Natural killer cell (primary cell): ENCODE results near the gene ASB4. TPM values are rescaled to one million over a fixed set of nuclear protein-coding genes. Genes with fewer than 3 reads are reported as not detected.

Experiments
- ATAC-seq, 3 donors: fragments of 150-1000 bp in 2 of 3; fragments of 200-7000 bp in 1 of 3; cut with Tn5 transposase; 1 replicate in 1 of 3; 2 replicates in 2 of 3; pipeline ENCODE4 v1.10.0; 2021; ENCODE audit warnings: mild to moderate bottlenecking in 2 of 3, moderate library complexity in 2 of 3
- DNase-seq, 2 donors: peaks; one replicate each; pipeline versions ENCODE4 v3.0.0 to v3.0.0-alpha.2; 2013 to 2021; ENCODE audit warnings: mixed read lengths in 1 of 2
- H3K27ac ChIP-seq: one replicate; pipeline ENCODE4 v1.5.1; 2013; ENCODE audit warnings: mild to moderate bottlenecking, low read length
- H3K27me3 ChIP-seq: one replicate; pipeline ENCODE4 v1.6.1; 2013; ENCODE audit warnings: low read length; ENCODE audit not compliant: control insufficient read depth, insufficient read depth
- H3K36me3 ChIP-seq: one replicate; pipeline ENCODE4 v1.6.1; 2013; ENCODE audit warnings: low read length; ENCODE audit not compliant: control insufficient read depth, insufficient read depth
- H3K4me1 ChIP-seq: one replicate; pipeline ENCODE4 v1.6.1; 2013; ENCODE audit warnings: low read length; ENCODE audit not compliant: control insufficient read depth, insufficient read depth
- H3K4me3 ChIP-seq: one replicate; pipeline ENCODE4 v1.5.1; 2013; ENCODE audit warnings: low read length
- H3K9me3 ChIP-seq: one replicate; pipeline ENCODE4 v1.6.1; 2013; ENCODE audit warnings: low read length; ENCODE audit not compliant: control insufficient read depth, insufficient read depth
- H3K27ac Mint-ChIP-seq, 2 donors: one replicate each; pipeline ENCODE4 v1.8.0; 2022; ENCODE audit warnings: mild to moderate bottlenecking in 2 of 2, mixed read lengths in 2 of 2, moderate library complexity in 1 of 2
- H3K27me3 Mint-ChIP-seq, 2 donors: one replicate each; pipeline ENCODE4 v1.8.0; 2022; ENCODE audit warnings: low read depth in 2 of 2, mixed read lengths in 2 of 2
- H3K36me3 Mint-ChIP-seq: one replicate; pipeline ENCODE4 v1.8.0; 2022; ENCODE audit warnings: mixed read lengths
- H3K4me1 Mint-ChIP-seq, 2 donors: one replicate each; pipeline ENCODE4 v1.8.0; 2022; ENCODE audit warnings: mixed read lengths in 2 of 2
- H3K4me3 Mint-ChIP-seq: one replicate; pipeline ENCODE4 v1.8.0; 2022; ENCODE audit warnings: mild to moderate bottlenecking, moderate library complexity, mixed read lengths
- H3K9me3 Mint-ChIP-seq, 2 donors: one replicate each; pipeline ENCODE4 v1.8.0; 2022; ENCODE audit warnings: mixed read lengths in 2 of 2
- WGBS: methylation state at CpG from one replicate; pipeline ENCODE4 v1.1.7; 2013; ENCODE audit warnings: missing lambda C conversion rate; ENCODE audit not compliant: insufficient coverage; 5-methylcytosine and 5-hydroxymethylcytosine counted together
- intact Hi-C: fragments of 100-400 bp; cut with micrococcal nuclease; formaldehyde crosslinking; loops from one replicate; pipeline ENCODE4 v1.14.2; 2022
- total RNA-seq, 4 donors: library from RNA; stranded (reverse); fragments of 120-200 nt in 1 of 4; gene quantifications; one replicate each; pipeline versions ENCODE4 v1.2.3 to v1.2.4, GENCODE V29; 2013 to 2022
- TF ChIP-seq, protein P1 (sequence below): fragments of 200-600 bp; IDR thresholded peaks from one replicate; pipeline ENCODE4 v1.8.0; 2022; ENCODE audit warnings: antibody characterized with exemption

The ASB4 gene
- total RNA-seq, 3 donors from 2014 or later (not counting 1 experiment from before 2014, with no cell fraction given): not detected

DNA sequence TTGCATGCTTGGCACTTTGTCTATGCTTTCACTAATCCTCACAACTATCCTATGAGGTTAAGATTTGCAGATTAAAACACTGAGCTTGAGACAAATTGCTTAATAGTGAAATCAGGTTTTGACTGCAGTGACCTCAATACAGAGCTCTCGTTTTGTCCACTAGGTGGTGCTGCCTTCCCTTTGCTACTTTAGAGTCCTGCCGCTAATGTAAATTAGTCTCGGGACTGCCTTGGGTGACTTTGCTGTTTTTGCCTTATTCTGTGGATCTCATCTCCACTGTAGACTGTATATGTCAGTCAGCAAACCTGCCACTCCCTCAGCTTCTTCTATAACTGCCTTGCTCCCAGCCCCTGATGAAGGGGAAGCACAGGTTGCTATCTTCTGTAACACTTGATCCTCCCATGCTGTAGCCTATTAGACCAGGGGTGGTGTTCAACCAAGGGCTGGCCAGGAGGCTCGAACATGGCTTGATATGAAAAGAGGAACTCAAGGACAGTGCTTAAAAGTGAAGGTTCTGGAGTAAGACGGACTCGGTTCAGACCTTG, 26.0 kb downstream of the ASB4 start:
- WGBS: 14% methylated on average over 6 of the region's 6 CpGs

DNA sequence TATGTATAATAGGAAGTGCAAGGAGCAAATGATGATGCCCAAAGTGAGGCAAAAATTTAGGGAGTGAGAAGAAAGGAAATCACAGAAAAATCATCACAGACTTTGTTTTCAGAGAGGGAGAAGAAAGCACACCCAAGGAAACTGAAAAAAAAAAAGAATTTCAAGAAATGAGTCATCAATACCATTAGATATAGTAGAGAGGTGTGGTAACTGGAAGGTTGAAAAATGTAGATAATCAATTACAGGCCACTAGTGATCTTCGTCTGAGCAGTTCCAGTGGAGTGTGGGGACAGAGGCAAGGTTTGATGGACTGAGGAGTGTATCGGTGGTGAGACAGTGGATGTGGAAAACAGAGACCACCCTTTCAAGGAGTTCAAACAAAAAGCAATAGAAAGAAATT, 31.7 kb downstream of the ASB4 start:
- intact Hi-C loops: loop anchor here (10.0 kb wide), 1 partner anchor 357 kb away; no protein-coding TSS in a partner anchor
- peaks cover 8 to 10% of the 10 kb centered on the region in 2 donors for H3K27me3 Mint-ChIP-seq

More for the DNA sequence above, 26.0 kb downstream of the ASB4 start:
- no peaks in the 10 kb centered on the region for H3K27me3 ChIP-seq
- Mint-ChIP-seq H3K27me3 (peaks cover 0 to 8% of the 10 kb centered on the region in 2 donors), H3K4me3 (no peak overlapping the region), H3K36me3 (no peaks in the 10 kb centered on the region), H3K4me1 (no peaks in the 10 kb centered on the region), H3K9me3 (no peaks in the 10 kb centered on the region), H3K27ac (no peak overlapping the region)
- no peak overlapping the region for H3K4me3 ChIP-seq
- H3K36me3 ChIP-seq: no peaks in the 10 kb centered on the region
- H3K4me1 ChIP-seq: peaks cover 4% of the 10 kb centered on the region
- no peak overlapping the region for H3K27ac ChIP-seq
- H3K9me3 ChIP-seq: no peaks in the 10 kb centered on the region
- TF ChIP-seq, protein P1, sequence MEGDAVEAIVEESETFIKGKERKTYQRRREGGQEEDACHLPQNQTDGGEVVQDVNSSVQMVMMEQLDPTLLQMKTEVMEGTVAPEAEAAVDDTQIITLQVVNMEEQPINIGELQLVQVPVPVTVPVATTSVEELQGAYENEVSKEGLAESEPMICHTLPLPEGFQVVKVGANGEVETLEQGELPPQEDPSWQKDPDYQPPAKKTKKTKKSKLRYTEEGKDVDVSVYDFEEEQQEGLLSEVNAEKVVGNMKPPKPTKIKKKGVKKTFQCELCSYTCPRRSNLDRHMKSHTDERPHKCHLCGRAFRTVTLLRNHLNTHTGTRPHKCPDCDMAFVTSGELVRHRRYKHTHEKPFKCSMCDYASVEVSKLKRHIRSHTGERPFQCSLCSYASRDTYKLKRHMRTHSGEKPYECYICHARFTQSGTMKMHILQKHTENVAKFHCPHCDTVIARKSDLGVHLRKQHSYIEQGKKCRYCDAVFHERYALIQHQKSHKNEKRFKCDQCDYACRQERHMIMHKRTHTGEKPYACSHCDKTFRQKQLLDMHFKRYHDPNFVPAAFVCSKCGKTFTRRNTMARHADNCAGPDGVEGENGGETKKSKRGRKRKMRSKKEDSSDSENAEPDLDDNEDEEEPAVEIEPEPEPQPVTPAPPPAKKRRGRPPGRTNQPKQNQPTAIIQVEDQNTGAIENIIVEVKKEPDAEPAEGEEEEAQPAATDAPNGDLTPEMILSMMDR: peak; percentile 81
- DNase-seq (peak; percentile 33 to 66), ATAC-seq (peak; percentile 85 to 93 (median 91))
- intact Hi-C loops: loop anchor here (1.0 to 10.0 kb wide), 3 partner anchors 175 to 363 kb away; no protein-coding TSS in a partner anchor

DNA sequence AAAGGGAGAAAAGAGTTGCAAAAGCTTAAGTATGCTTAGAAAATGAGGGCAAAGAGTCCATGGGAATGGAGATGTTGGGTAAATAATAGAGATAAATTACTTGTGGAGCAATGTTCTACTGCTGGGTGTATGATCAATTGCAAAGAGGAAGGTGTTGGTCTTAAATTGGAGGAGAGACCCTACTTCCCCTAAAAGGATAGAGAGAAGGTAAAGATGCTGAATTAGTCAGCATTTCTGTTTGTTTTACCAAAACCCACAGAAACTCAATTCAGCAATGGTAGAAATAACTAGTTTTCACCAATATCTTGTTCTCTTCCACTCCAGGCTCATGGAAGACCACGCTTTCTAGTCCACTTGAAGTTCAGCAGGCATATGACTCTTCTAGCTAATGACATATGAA, 32.1 kb downstream of the ASB4 start:
- 100% methylated on average over 1 of the region's 1 CpG for WGBS

More for the DNA sequence above, 31.7 kb downstream of the ASB4 start:
- Mint-ChIP-seq H3K4me3 (no peak overlapping the region), H3K9me3 (no peaks in the 10 kb centered on the region), H3K27ac (no peak overlapping the region), H3K36me3 (no peaks in the 10 kb centered on the region), H3K4me1 (no peaks in the 10 kb centered on the region)
- no peaks in the 10 kb centered on the region for H3K9me3 ChIP-seq
- TF ChIP-seq, protein P1: no peak
- H3K27me3 ChIP-seq: no peaks in the 10 kb centered on the region
- whole genome bisulfite sequencing: 62% methylated on average over 2 of the region's 2 CpGs
- no peak overlapping the region for H3K27ac ChIP-seq
- DNase-seq (no peak), ATAC-seq (no peak)
- H3K4me3 ChIP-seq: no peak overlapping the region
- no peaks in the 10 kb centered on the region for H3K36me3 ChIP-seq
- no peaks in the 10 kb centered on the region for H3K4me1 ChIP-seq

More for the DNA sequence above, 32.1 kb downstream of the ASB4 start:
- intact Hi-C loops: loop anchor here (10.0 kb wide), 1 partner anchor 357 kb away; no protein-coding TSS in a partner anchor
- Mint-ChIP-seq H3K9me3 (no peaks in the 10 kb centered on the region), H3K27me3 (peaks cover 12 to 14% of the 10 kb centered on the region in 2 donors), H3K27ac (no peak overlapping the region), H3K4me1 (no peaks in the 10 kb centered on the region), H3K4me3 (no peak overlapping the region), H3K36me3 (no peaks in the 10 kb centered on the region)
- Histone ChIP-seq H3K9me3 (no peaks in the 10 kb centered on the region), H3K27me3 (no peaks in the 10 kb centered on the region), H3K27ac (no peak overlapping the region), H3K4me1 (no peaks in the 10 kb centered on the region), H3K36me3 (no peaks in the 10 kb centered on the region), H3K4me3 (no peak overlapping the region)
- DNase-seq (no peak), ATAC-seq (no peak)
- TF ChIP-seq, protein P1: no peak
